ENCODE data around the gene PCIF1.

Gene PCIF1

GRCh38 chr20:45947110-45947866, 12.8 kb downstream of the PCIF1 start:
- Histone ChIP-seq H3K9me2 (replicated peaks; ENCODE audit: control insufficient read depth, low read length) (no peaks in the 10 kb centered on the region), H4K20me1 (ENCODE audit: control insufficient read depth, insufficient read depth, low read depth, low read length) (no peaks in the 10 kb centered on the region), H3F3A (ENCODE audit: control insufficient read depth, insufficient read depth) (no peaks in the 10 kb centered on the region), H3K4me2 (ENCODE audit: low read length) (no peak overlapping the region), H3K27ac (ENCODE audit: low read depth, low read length) (no peak overlapping the region), H3K4me3 (ENCODE audit: low read length) (no peak overlapping the region), H3K9me3 (ENCODE audit: control insufficient read depth, insufficient read depth, low read length) (no peaks in the 10 kb centered on the region), H3K27me3 (ENCODE audit: control insufficient read depth, low read length) (no peaks in the 10 kb centered on the region), H3K36me3 (ENCODE audit: control insufficient read depth, low read length) (peaks cover 93% of the 10 kb centered on the region), H3K4me1 (ENCODE audit: control insufficient read depth, low read length) (peaks cover 8% of the 10 kb centered on the region), H3K79me2 (ENCODE audit: control insufficient read depth, low read length) (no peaks in the 10 kb centered on the region)
- TF ChIP-seq EZH2phosphoT487 (IDR thresholded peaks at IDR 0.05; ENCODE audit: borderline replicate concordance, low read length): no peak
- no peak for TF ChIP-seq CTCF (IDR thresholded peaks at IDR 0.05; ENCODE audit: low read depth, low read length, poor library complexity, severe bottlenecking)

GRCh38 chr20:45948261-45948733, 13.8 kb downstream of the PCIF1 start:
- H3K27ac ChIP-seq (ENCODE audit: low read depth, low read length): no peak overlapping the region
- no peaks in the 10 kb centered on the region for H4K20me1 ChIP-seq (ENCODE audit: control insufficient read depth, insufficient read depth, low read depth, low read length)
- no peaks in the 10 kb centered on the region for H3K9me2 ChIP-seq (replicated peaks; ENCODE audit: control insufficient read depth, low read length)
- H3K79me2 ChIP-seq (ENCODE audit: control insufficient read depth, low read length): no peaks in the 10 kb centered on the region
- no peaks in the 10 kb centered on the region for H3K27me3 ChIP-seq (ENCODE audit: control insufficient read depth, low read length)
- H3K4me1 ChIP-seq (ENCODE audit: control insufficient read depth, low read length): peaks cover 8% of the 10 kb centered on the region
- H3F3A ChIP-seq (ENCODE audit: control insufficient read depth, insufficient read depth): no peaks in the 10 kb centered on the region
- H3K9me3 ChIP-seq (ENCODE audit: control insufficient read depth, insufficient read depth, low read length): no peaks in the 10 kb centered on the region
- H3K4me2 ChIP-seq (ENCODE audit: low read length): no peak overlapping the region
- H3K4me3 ChIP-seq (ENCODE audit: low read length): no peak overlapping the region
- TF ChIP-seq CTCF (IDR thresholded peaks at IDR 0.05; ENCODE audit: low read depth, low read length, poor library complexity, severe bottlenecking) (no peak), EZH2phosphoT487 (IDR thresholded peaks at IDR 0.05; ENCODE audit: borderline replicate concordance, low read length) (no peak)
- H3K36me3 ChIP-seq (ENCODE audit: control insufficient read depth, low read length): peaks cover 92% of the 10 kb centered on the region

GRCh38 chr20:45948742-45949541, 14.5 kb downstream of the PCIF1 start:
- H3K4me2 ChIP-seq (ENCODE audit: low read length): no peak overlapping the region
- H3F3A ChIP-seq (ENCODE audit: control insufficient read depth, insufficient read depth): no peaks in the 10 kb centered on the region
- H3K9me2 ChIP-seq (replicated peaks; ENCODE audit: control insufficient read depth, low read length): no peaks in the 10 kb centered on the region
- peaks cover 88% of the 10 kb centered on the region for H3K36me3 ChIP-seq (ENCODE audit: control insufficient read depth, low read length)
- no peak for TF ChIP-seq EZH2phosphoT487 (IDR thresholded peaks at IDR 0.05; ENCODE audit: borderline replicate concordance, low read length)
- TF ChIP-seq CTCF (IDR thresholded peaks at IDR 0.05; ENCODE audit: low read depth, low read length, poor library complexity, severe bottlenecking): no peak
- no peaks in the 10 kb centered on the region for H4K20me1 ChIP-seq (ENCODE audit: control insufficient read depth, insufficient read depth, low read depth, low read length)
- no peaks in the 10 kb centered on the region for H3K79me2 ChIP-seq (ENCODE audit: control insufficient read depth, low read length)
- H3K4me3 ChIP-seq (ENCODE audit: low read length): no peak overlapping the region
- no peak overlapping the region for H3K27ac ChIP-seq (ENCODE audit: low read depth, low read length)
- no peaks in the 10 kb centered on the region for H3K9me3 ChIP-seq (ENCODE audit: control insufficient read depth, insufficient read depth, low read length)
- no peaks in the 10 kb centered on the region for H3K27me3 ChIP-seq (ENCODE audit: control insufficient read depth, low read length)
- peaks cover 8% of the 10 kb centered on the region for H3K4me1 ChIP-seq (ENCODE audit: control insufficient read depth, low read length)
